Mucosa of gallbladder (tissue), 1 donor: ENCODE data around the gene RALGAPA2. TPM values are rescaled to one million over a fixed set of nuclear protein-coding genes. Genes with fewer than 3 reads are reported as not detected.
A peak's percentile ranks its signal among the peaks of the same experiment; 100 is the strongest.

Source experiments
- DNase-seq: peaks from one replicate; pipeline ENCODE4 v3.0.0-alpha.2; 2020; ENCODE audit warnings: low spot score
- total RNA-seq: library from RNA; stranded (reverse); gene quantifications from one replicate; pipeline ENCODE4 v1.2.1, GENCODE V29; 2021
- donor health status: DM: no; HTN: no; CAD: no.

The RALGAPA2 gene
- total RNA-seq, 1 donor from 2014 or later, result 76.9 TPM

DNA sequence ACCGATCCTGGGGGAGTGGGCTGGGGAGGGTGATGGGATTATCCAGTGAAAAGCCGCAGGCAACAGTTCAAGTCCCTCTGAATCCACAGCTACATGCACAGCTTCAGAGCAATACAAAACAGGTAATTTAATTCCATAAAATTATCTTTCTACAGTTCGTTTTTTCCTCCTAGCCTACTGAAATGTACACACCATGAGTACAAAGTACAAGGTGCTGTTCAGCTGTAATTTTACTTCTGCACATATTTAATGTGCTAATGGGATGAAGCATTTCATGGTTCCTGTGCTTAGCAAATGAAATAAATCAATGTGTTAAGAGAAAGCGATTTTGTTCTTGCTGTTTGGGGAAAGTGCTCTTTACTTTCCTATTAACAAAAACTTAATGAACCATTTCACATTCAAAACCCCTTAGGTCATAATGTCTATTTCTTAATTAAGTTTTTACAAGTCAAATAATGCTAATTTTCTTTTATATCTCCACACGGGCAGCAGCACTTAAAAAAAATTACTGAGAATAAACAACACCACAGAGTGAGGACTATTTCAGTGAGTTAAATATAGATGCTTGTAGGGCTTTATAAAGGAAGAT, 272.7 kb downstream of the RALGAPA2 start:
- DNase-seq, result no peak

DNA sequence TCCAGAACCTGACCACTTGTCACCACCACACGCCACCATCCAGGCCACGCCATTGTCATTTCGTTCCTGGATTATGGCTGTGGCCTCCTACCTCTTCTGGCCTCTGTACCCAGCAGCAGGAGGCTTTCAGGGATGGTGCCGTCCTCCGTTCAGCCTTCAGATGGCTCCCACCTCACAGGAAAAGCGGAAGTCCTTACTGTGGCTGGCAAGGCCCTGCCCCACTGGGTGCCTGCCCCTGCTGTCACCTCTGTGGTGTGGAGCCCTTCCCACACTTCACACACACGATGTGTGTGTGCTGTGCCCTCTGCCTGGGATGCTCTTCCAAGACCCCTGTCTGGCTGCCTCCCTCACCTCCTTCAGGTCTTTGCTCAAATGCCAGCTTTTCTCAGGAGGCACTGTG, 275.1 kb downstream of the RALGAPA2 start:
- DNase-seq, result no peak

DNA sequence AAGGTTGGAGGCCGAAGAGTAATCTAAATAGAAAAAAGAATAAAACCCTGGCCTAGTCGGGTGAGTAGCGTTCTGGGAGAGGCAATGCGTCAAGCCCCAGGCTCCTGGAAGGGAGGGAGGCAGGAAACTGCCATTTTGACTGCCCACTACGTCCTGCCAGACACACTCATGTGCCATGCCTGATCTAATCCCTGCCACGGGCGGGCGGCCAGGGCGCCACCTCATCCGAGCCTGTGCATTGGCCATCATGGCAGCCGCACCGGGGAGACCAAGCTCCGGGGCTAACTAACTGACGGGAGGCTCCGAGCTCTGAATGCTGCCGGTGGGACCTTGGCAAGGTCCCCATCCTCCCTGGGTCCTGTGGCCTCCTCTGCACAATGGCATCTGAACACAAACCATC, 275.8 kb downstream of the RALGAPA2 start:
- no peak for DNase-seq

DNA sequence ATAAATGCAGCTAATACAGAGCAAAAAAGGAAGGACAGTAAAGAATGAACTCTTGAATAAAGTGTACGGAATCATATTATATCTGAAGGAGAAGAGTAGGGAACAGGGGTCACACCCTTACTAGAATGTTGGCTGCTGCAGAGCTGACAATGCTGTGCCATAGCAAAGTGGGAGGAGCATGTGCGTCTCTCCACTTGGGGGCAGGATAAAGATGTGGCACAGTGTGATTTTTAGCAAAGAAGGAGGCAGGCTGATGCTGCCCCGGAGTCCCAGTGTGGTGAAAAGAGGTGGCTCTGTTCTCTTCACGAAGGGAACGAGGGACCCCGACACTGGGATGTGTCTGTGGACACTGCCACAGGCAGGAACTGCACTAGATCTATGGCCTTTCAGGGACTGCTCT, 277.0 kb downstream of the RALGAPA2 start:
- DNase-seq, result no peak

DNA sequence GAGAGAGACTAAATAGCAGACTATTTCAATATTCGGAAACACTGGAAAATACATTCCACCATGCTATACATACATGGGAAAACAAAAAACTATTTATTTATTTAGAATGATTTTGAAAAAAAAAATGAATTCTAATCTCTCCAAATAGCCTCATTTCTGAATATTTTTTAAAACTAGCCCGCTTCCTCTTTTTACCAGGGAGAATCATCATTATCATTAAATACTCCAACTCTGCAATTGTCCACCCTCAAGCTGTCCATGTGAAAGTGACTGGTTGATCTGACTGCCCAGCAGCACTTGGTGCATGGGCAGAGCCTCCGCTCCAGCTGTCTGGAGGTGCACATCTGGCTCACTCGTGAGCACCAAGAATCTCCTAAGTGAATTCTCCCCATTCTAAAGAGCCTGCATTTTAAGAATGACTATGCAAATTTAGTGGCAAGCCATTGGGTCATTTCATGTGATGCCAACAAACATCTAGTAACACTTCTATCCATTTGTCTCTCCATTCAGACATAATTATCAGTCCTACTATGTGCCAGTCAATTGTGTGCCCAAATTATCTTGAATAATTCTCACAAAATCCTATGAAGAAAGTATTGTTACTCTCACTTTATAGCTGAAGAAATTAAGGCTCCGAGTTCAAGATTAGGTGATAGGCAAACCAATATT, 279.7 kb downstream of the RALGAPA2 start:
- DNase-seq, result no peak

DNA sequence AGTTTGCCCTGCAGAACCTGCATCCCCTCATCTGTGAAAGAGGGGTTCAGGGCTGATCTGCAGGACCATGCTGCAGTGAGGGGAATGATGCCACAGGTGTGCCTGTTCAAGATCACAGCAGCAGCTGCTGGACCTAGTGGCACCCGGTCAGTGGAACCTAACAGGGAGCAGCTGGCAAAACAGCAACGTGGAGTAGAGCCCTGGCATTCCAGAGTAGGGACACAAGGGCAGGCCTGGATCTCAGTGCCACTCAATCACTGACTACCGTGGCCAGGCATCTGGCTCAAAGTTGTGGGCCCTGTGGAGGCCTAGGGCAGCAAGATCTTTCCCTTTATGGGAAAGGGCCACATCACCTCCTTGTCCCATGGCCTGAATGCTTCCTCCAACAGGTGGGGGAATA, 282.4 kb downstream of the RALGAPA2 start:
- DNase-seq, result no peak

DNA sequence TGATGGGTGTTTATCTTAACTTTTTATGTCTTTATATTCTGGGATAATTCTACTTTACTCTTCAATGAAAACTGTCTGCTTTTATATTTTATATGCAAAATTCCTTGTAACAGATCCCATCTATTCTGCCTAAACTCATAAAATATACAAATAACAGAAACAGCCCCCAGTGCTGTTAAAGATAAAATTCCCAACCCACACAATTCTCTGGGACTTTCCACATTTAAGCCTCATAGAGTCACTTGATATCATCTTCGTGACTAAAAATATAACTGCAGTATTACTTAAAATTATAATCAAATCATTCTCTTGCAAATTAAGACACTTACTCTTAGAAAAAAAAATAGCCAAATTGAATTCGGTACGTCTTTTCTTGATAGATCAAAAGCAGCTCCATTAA, 284.4 kb downstream of the RALGAPA2 start:
- no peak for DNase-seq

DNA sequence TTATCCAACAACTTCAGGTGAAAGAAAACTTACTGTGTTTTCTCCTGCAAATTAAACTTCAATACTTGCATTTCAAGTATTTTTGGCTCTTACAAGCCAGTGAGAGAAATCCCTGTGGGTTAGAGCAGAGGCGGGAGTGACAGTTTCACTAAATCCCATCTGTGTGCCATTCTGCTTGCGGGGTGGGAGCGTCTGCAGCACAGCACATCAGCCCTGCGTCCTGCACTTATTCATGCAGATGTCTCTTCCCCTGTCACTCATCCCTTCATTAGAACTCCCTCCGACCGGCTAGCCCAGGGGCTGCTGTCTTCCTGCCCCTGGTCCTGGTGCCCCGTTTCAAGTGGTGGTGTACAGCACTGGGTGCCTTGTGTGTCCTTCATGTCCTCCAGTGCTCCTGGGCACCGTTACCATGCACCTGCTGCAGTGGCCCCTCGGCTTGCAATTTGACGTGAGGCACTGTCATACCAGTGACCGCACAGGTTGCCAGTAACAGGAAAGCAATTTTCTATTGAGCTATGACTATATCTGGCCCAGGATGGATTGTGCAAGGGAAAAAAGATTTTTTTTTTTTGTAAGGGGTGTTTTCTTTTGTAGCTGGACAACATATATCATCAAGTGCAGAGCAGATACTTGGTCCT, 285.1 kb downstream of the RALGAPA2 start:
- DNase-seq, result no peak

DNA sequence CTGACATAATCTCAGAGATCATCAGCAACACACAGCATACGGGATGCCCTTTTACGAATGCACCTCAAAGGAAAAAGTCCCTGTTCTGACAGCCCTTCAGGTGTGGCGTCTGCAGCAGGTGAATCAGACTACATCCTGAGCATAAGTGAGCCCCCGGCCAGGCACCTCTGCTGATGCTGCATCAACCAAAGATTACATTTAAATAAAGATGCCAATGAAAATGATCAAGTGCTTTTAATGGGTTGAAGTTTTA, 285.9 kb downstream of the RALGAPA2 start:
- no peak for DNase-seq

DNA sequence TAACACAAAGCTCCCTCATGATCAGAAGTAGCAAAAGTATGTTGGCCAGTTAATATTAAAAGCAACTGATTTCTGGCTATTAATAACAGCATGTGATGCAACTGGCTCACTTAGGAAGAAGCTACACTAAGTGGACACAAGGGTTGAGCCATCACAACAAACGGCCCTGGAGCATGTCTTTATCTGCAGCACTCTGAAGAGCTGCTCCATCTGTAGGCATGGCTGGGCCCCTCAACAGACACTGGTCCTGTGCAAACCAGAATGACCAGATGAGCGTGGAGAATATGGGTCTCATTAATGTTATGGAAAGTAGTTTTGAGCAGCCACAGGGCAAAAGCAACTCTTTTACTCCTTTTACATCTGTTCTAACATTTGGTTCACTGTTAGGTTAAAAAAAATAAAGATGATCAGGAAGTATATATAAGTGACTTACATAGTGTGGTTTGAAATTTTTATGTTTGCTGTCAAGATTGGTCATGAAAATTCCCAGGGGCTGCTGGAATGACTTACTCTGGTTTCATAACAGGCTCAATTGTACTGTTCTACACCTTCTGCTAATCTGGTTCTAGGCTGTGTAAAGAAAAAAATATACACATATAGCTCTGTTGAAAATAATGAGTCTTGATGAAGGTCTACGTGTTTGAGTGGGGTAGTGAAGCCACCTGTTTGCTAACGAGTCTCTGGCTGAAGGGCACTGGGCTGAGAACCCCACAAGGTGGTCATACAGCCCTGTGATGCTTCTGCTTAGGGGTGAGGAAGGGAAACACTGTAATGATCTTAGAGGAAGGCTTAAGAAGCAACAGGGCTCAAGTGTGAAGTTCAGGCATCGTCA, 286.4 kb downstream of the RALGAPA2 start:
- no peak for DNase-seq

DNA sequence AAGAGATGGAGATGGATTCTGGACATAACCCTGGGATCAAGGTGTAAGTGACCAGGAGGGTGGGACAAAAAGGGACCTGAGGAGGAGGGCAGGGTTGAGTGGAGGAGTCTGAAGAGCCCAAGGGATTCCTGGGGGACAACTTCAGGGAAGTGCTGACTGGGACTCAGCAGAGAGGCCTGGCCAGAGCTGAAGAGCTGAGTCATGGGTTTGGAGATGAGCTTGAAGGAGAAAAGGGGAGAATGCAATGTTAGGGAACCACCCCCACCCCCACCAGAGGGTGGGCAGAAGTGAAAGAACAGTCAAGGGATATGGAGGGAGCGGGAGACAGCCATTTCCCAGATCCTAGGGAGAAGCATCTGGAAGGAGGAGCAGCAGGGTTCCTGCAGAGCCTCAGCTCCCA, 289.3 kb downstream of the RALGAPA2 start:
- DNase-seq, result no peak

DNA sequence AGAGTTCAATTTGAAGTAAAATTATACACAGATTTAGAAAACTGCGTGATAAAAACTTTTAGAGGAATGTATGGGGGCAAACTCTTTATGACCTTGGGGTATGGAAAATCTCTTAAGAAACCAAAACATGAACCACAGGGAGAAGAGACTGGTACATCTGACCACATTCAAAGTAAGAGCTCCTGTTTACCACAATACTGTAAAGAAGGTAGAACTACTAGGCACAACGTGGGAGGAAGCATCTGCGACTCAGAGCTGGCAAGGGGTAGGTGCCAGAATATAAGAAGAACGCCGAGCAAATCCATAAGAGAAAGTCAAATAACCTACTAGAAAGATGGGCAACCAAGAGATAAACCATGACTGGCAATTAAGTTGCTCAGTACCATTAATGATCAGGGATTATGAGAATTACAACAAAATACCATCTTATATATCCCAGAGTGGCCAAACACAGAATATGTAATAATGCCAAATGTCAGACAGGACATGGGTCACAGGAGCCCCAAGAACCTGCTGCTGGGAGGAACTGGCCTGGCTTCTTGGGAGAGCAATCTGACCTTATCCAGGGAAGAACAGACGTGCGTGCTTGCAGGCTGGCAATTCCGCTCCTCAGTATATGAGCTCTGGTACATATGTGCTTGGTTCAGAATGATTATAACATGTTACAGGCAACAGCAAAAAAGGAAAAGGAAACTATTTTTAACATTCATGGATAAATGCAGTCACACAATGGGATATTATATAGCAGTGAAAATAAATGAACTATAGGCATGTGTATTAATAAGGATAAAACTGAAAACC, 294.4 kb downstream of the RALGAPA2 start:
- DNase-seq, result no peak

DNA sequence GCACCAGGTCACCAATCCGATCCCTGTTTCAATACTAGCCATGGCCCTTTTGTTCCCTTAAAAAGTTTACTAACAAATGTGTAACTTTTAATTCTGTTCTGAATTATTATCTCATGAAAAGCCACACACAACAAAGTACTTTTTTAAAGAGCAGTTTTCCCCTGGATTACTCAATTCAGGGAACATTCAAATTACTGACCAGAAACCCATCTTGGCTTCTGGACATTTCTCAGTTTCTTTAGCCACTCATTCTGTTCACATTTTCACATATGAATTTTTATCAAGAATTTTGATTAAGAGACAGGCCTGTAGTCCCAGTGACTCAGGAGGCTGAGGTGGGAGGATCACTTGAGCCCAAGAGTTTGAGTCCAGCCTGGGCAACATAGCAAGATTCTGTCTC, 297.1 kb downstream of the RALGAPA2 start:
- no peak for DNase-seq

DNA sequence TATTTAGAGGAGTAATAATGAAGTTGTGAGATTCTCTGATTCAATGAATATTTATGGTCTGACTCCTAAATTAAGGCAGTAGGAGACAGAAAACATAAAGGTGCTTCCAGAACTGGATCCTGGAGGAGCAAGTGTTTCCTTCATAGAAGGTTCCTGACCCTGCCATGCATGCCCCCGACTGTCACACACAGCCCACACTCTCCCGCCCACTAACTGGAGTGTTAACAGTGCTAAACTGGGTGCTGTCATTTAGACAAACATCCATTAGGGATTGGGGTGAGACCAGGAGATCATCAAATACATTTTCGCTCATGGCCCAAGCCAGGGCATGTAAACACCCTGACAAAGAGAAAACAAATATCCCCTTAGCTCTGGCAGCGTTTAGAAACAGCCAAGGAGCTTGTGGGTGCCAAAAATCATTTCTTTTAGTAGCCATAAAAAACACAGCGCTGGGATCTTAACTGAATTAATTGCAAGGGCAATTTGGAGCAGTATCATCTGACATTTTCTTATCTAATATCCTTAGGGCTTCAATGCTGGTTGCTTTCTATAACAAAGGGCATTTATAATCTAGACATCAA, 297.7 kb downstream of the RALGAPA2 start:
- DNase-seq, result no peak

DNA sequence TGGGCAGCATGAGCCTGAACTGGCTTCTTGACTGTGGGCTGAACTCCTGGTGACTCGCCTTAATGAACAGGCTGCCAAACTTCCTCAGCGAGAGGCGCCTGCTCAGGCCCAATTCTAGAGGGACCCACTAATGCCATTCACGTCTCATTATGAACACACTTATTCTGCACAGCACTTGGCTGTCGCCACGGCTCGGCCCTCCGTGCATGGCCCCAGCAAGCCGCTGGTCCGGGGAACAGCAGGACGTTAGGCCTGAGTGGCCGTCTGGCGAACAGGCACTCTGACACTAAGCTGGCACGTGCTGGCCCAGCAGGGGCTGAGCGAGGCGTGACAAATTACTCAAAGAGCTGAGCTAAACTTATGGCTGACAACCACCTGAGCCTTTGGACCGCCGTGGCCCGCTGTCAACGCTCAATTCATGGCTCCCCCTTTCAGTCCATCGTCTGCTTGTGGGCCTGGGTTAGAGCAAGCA, 298.6 kb downstream of the RALGAPA2 start:
- DNase-seq, result no peak

DNA sequence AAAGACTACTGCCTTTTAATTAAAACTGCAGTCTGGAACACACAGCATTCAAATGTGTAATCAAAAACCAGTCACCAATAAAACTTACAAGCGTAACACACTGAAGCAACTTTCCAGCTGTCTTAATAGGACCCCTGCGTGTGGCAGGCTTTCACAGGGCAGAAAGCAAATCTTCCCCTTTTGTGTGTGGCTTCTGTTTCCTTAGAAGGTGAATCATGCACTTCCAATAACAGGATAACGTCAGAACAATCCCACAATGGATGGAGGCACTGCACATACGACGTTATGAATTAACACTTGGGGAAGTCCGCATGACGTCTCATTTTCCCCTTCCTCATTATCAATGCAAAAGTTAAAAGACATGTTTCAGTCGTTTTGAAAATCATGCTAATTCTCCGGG, 299.7 kb downstream of the RALGAPA2 start:
- no peak for DNase-seq

DNA sequence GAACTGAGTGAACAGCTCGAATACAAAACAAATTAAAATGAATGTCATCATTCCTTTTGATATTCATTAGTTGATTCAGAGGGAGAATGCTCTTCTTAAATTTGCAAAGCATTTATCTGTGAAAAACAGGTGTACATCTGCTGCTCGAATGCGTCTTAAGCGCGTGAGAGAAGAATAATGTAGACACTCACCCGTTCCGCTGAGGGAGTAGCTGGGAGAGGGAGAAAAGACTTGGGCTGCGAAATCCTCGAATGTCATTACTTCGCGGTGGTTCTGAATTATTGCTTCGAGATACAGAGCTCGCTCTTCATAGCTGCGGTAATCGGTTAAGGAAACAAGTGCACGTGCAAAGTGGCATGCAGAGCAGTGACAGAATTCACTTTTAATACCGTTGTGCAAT, 300.6 kb downstream of the RALGAPA2 start:
- DNase-seq, result no peak

DNA sequence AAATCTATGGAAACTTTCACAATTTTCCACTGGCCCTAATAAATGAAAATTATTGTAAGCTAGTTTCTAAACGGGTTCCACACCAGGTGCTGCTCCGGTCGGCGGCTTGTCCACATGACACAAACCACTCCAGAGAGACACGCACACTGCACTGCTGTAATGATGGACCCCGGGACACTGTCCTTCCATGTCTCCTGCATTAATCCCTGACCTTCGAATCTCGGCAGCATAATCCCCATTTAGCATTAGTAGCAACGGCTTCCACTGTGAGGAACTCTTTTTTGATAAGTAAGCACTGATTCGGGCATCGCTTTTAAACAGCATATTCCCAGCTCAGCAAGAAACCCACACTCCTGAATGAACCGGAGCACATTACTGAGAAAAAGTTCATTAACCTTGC, 301.0 kb downstream of the RALGAPA2 start:
- DNase-seq, result no peak

DNA sequence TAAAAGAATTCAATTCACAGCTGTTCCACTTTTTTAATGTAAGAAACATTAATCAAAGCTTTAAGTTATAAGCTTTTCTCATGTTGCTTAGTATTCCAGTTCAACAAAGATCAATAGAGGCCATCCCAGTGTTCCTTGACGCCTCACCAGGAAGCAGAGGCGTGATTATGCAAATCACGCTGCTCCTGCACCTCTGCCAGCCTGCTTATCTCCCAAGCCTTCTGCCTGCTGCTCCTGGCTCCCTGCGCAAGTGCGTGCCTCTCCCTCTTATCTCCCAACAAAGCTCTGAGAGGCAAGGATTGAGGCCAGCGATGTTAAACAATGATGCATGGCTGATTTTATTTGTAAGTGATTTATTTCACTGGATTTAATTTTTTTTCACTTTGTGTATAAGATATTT, 301.8 kb downstream of the RALGAPA2 start:
- peak; percentile 81 for DNase-seq

DNA sequence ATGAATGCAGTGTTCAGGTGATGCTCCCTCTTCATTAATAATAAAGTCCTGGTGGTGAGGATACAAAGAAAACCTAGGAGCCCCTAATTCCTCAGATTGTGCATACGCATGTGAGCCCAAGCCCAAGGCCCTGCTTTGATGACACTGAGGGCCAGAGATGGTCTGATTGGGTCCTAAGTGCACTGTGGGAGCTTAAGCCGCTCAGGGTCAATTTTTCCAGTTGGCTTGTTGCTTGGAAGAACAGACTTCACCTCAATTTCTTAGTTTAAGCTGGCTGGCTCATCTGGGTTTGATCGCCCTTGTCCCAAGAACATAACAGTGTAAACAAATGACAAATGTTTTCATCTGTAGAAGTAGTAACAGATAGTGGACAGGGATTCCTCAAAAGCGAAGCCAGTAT, 303.1 kb downstream of the RALGAPA2 start:
- DNase-seq, result no peak
